KBM-7 (cell line): ENCODE results near the gene ALDH7A1.
"Not testable (repeated sequence)": the region's sequence is repeated elsewhere in the genome, so short reads cannot be mapped to it uniquely, and the experiment has no call there.

Experiments used
- DNase-seq: peaks from one replicate; pipeline ENCODE4 v3.0.0-alpha.2; 2015
- in situ Hi-C: fragments of 300-500 bp; cut with MboI; formaldehyde crosslinking; loops from 2 replicates; pipeline ENCODE4 v1.14.3; 2020; ENCODE audit warnings: low sequenced_read_pairs, low pct_unique_long_range_greater_than_20kb, mixed read lengths

Gene ALDH7A1

GRCh38 chr5:126543660-126544059, 51.4 kb downstream of the ALDH7A1 start:
- in situ Hi-C loops: loop anchor here (25.0 kb wide), 1 partner anchor 206 kb away; no protein-coding TSS in a partner anchor
- DNase-seq: no peak

DNA sequence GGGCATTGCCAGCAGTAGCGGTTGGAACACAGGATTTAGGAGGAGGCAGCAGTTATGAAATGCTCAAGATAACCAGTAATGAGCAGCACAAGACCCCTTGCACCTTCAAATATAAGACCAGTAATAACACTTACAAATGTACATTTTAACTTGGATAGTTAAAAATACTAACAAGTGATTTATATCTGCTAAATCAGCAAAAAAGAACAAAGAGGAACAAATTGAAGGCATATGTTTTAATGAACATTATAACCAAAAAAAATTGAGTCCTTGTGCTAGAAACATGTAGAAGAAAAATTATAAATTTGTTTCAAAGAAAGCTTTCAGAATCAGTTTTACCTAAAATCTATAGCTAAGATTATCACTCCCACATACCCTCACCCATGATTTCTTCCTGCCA, 52.0 kb downstream of the ALDH7A1 start:
- DNase-seq: no peak
- in situ Hi-C loops: loop anchor here (25.0 kb wide), 1 partner anchor 206 kb away; no protein-coding TSS in a partner anchor

GRCh38 chr5:126542441-126542840, 52.6 kb downstream of the ALDH7A1 start:
- DNase-seq: peak; percentile 6

GRCh38 chr5:126540631-126541030, 54.4 kb downstream of the ALDH7A1 start:
- in situ Hi-C loops: loop anchor here (25.0 kb wide), 1 partner anchor 203 kb away; no protein-coding TSS in a partner anchor
- no peak for DNase-seq

More at GRCh38 chr5:126542441-126542840, 52.6 kb downstream of the ALDH7A1 start:
- in situ Hi-C loops: loop anchor here (25.0 kb wide), 1 partner anchor 205 kb away; no protein-coding TSS in a partner anchor

DNA sequence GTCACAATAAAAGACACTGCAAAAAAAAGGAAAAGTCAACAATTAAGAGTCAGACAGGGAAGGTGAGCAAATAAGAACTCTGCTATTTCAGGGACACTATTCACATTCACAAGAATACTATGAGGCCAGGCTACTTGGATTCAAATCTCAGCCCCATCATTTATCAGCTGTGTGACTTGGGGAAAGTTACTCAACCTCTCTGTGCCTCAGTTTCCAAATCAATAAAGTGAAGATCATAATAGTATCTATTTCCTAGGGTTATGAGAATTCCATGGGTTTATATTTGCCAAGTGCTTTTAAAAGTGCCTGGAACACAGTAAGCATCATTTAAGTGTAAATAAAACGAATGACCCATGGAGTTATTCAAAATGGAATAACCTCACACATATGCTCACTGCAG, 56.4 kb downstream of the ALDH7A1 start:
- no peak for DNase-seq
- in situ Hi-C loops: loop anchor here (25.0 kb wide), 1 partner anchor 201 kb away; no protein-coding TSS in a partner anchor

- in situ Hi-C loops: loop anchor here (25.0 kb wide), 1 partner anchor 200 kb away; no protein-coding TSS in a partner anchor
- no peak for DNase-seq
Observed at GRCh38 chr5:126536874-126537273, 58.1 kb downstream of the ALDH7A1 start.

DNA sequence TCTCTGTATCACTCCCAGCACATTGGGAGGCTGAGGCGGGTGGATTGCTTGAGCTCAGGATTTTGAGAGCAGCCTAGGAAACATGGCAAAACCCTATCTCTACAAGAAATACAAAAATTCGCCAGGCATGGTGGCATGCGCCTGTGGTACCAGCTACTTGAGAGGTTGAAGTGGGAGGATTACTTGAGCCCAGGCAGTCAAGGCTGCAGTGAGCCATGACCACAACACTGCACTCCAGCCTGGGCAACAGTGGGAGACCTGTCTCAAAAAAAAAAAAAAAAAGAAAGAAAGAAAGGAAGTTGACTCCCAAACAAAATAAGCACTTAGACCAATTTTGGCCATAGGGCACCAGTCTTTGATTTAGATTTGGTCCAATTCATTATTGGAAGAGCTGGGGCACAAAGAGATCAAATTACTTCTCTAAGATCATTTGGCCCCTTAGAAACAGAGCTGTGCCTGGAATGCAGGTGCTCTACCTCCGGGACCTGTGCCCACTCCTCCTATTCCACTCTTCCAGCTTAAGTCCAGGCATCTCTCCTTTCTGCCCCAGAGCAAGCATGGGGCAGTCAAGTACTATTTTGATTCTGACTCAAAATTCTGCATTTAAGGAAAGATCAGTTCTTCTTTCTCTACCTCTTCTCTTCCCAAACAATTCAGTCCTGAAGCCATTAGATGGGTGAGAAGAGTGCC, 59.0 kb downstream of the ALDH7A1 start:
- in situ Hi-C loops: loop anchor here (25.0 kb wide), 1 partner anchor 199 kb away; no protein-coding TSS in a partner anchor

DNA sequence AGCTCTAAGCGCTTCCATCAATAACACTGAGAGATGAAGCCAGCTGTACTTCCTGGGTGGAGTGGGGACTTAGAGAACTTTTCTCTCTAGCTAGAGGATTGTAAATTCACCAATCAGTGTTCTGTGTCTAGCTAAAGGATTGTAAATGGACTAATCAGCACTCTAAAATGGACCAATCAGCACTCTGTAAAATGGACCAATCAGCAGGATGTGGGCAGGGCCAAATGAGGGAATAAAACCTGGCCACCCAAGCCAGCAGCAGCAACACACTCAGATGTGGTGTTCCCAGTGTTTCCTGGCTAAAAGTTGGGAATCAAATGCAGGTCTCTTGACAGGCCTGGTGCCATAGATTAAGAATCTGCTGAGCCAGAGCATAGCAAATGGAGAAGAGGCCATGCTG, 60.5 kb downstream of the ALDH7A1 start:
- DNase-seq: no peak
- in situ Hi-C loops: loop anchor here (25.0 kb wide), 1 partner anchor 197 kb away; no protein-coding TSS in a partner anchor

More for the DNA sequence above, 59.0 kb downstream of the ALDH7A1 start:
- DNase-seq: no peak

- no peak for DNase-seq
- in situ Hi-C loops: loop anchor here (25.0 kb wide), 1 partner anchor 194 kb away; no protein-coding TSS in a partner anchor
Observed at GRCh38 chr5:126531543-126532120, 63.4 kb downstream of the ALDH7A1 start.

- in situ Hi-C loops: loop anchor here (25.0 kb wide), 1 partner anchor 191 kb away; no protein-coding TSS in a partner anchor
- no peak for DNase-seq
Observed at GRCh38 chr5:126527892-126528291, 67.1 kb downstream of the ALDH7A1 start.

- in situ Hi-C loops: loop anchor here (25.0 kb wide), 1 partner anchor 190 kb away; no protein-coding TSS in a partner anchor
- DNase-seq: no peak
Observed at GRCh38 chr5:126527158-126527557, 67.9 kb downstream of the ALDH7A1 start.

- in situ Hi-C loops: loop anchor here (25.0 kb wide), 1 partner anchor 189 kb away; no protein-coding TSS in a partner anchor
- no peak for DNase-seq
Observed at GRCh38 chr5:126526493-126526892, 68.5 kb downstream of the ALDH7A1 start.

GRCh38 chr5:126525630-126526245, 69.3 kb downstream of the ALDH7A1 start:
- in situ Hi-C loops: loop anchor here (25.0 kb wide), 1 partner anchor 188 kb away; no protein-coding TSS in a partner anchor
- peak; percentile 34 for DNase-seq

DNA sequence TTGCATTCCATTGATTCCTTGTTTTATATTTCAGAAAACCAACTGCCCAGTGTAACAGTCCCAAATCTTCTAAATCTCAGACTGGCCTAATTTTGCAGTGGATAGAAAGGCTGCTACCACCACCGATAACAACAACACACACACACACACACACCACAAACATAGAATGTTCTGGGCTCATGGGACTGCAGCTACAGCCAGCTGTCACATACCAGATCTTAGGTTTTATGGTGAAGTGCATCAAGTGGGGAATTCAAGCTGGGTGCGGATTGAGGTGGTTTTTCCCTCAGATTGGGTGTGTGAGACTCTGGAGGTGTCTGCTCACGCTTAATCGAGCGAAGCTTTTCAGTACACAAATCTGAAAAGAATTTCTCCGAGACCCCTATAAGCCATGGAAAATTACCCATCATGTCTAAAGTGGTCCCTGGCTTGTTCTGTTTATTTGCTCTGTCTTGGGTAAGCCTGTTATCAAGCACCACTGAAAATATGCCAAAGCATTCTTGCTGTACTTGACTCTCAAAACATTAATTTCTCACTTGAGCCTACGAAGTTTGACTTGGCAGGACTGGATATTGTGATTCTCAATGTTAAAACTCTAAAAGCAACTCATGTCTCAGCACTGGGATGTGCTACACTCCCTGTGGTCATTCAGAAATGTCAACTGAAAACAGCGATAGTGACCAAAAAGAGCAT, 71.1 kb downstream of the ALDH7A1 start:
- DNase-seq: no peak
- in situ Hi-C loops: no loop called here

DNA sequence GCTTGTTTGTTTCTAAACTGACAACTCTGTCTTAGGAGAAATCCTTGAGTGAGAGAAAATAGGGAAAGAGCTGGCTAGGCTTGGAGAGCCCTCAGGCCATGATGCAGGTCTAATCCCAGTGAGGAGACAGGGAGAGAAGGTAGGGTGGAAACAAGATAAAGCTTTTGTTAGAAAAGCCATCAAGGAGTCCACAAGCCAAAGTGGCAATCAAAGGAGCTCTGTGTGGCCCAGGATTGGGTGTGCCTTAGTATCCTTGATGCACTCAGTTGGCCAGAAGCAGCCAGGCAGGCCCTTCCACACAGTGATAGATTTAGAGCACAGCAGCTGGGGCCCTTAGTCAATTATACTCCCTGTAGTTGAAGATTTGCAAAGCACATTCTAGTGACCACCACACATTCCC, 73.9 kb downstream of the ALDH7A1 start:
- in situ Hi-C loops: no loop called here
- DNase-seq: no peak

GRCh38 chr5:126520593-126520953, 74.4 kb downstream of the ALDH7A1 start:
- in situ Hi-C loops: no loop called here
- DNase-seq: no peak

- peak; percentile 8 for DNase-seq
- in situ Hi-C loops: no loop called here
Observed at GRCh38 chr5:126519637-126520592, 75.1 kb downstream of the ALDH7A1 start.

DNA sequence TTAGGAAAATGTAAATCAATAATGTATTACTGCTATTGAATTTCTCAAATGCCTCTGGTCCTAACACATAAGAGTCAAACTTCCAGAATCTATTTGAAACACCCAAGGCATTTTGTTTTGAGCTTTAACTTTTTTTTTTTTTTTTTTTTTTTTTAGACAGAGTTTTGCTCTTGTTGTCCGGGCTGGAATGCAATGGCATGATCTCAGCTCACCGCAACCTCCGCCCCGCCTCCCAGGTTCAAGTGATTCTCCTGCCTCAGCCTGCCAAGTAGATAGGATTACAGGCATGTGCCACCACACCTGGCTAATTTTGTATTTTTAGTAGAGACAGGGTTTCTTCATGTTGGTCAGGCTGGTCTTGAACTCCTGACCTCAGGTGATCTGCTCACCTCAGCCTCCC, 75.8 kb downstream of the ALDH7A1 start:
- DNase-seq, in situ Hi-C loops: not testable (repeated sequence)
